ENCODE results near the gene EGR1.

The EGR1 gene
- long read RNA-seq, donor 1, transcript EGR1-201 (2 exons, 3,138 nt), result major isoform, 14 of 14 reads
- long read RNA-seq, donor 1, partial matches to known transcripts, result 0 of 14 reads
- long read RNA-seq, donor 1, other reads (novel, unspliced or antisense), result 0 of 14 reads
- long read RNA-seq, donor 2, transcript EGR1-201 (2 exons, 3,138 nt), result major isoform, 36 of 42 reads
- long read RNA-seq, donor 2, partial matches to known transcripts, result 6 of 42 reads
- long read RNA-seq, donor 2, other reads (novel, unspliced or antisense), result 0 of 42 reads
- long read RNA-seq, donor 3, transcript EGR1-201 (2 exons, 3,138 nt), result major isoform, 13 of 13 reads
- long read RNA-seq, donor 3, partial matches to known transcripts, result 0 of 13 reads
- long read RNA-seq, donor 3, other reads (novel, unspliced or antisense), result 0 of 13 reads
- long read RNA-seq, donor 4, transcript EGR1-201 (2 exons, 3,138 nt), result major isoform, 35 of 158 reads
- long read RNA-seq, donor 4, partial matches to known transcripts, result 123 of 158 reads
- long read RNA-seq, donor 4, other reads (novel, unspliced or antisense), result 0 of 158 reads
- long read RNA-seq, donor 5, transcript EGR1-201 (2 exons, 3,138 nt), result major isoform, 220 of 340 reads
- long read RNA-seq, donor 5, partial matches to known transcripts, result 120 of 340 reads
- long read RNA-seq, donor 5, other reads (novel, unspliced or antisense), result 0 of 340 reads
- long read RNA-seq, donor 6, transcript EGR1-201 (2 exons, 3,138 nt), result major isoform, 274 of 274 reads
- long read RNA-seq, donor 6, partial matches to known transcripts, result 0 of 274 reads
- long read RNA-seq, donor 6, other reads (novel, unspliced or antisense), result 0 of 274 reads
- long read RNA-seq, donor 7, transcript EGR1-201 (2 exons, 3,138 nt), result major isoform, 82 of 82 reads
- long read RNA-seq, donor 7, partial matches to known transcripts, result 0 of 82 reads
- long read RNA-seq, donor 7, other reads (novel, unspliced or antisense), result 0 of 82 reads
- long read RNA-seq, donor 8, transcript EGR1-201 (2 exons, 3,138 nt), result major isoform, 47 of 47 reads
- long read RNA-seq, donor 8, partial matches to known transcripts, result 0 of 47 reads
- long read RNA-seq, donor 8, other reads (novel, unspliced or antisense), result 0 of 47 reads

- no peak for DNase-seq
These were observed at the start of gene EGR1 for GRCh38 chr5:138465261-138466124. EGR1 (plus strand) TSS chr5:138465479; CDS start chr5:138465762, 283 bp downstream.

- DNase-seq, result no peak
These were observed 46.8 kb upstream of the EGR1 start for GRCh38 chr5:138418444-138418843.

DNA sequence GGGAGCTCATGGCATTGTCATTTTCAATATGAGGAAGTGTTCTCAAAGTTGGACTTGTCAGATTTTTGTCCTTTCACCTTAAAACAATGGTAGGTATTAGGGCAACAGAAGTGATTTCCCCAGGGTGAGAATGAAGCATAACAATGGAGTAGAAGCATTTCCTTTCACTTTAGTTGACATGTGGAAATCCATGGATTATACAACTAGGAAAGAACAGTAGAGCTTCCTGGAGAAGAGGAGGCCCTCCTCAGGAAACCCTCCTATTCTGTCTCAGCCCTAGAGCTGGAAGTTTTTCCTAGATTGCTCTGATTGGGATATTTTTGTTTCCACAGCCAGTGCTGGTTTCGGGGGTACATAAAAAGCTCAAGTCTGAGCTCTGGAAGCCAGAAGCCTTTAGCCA is 40.2 kb upstream of the EGR1 start:
- DNase-seq, result no peak

DNA sequence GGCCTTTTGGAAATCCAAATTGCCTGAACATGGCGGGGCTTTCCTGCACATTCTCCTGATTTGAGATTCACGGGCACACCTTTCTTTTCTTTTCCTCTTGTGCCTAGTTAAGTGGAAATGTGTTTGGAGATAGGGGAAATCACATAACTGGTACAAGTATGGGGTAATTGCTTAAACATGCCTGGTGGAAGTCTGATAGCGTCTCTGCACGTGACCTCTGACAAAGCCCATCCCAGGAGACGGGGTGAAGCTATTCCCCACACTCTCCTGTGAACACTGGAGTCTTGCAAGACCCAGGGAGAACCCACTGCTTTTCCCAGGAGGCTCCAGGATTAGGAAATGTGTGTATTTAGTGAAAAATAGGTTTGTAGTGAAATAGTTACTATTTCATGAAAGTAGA is 29.3 kb upstream of the EGR1 start:
- DNase-seq, result no peak

DNA sequence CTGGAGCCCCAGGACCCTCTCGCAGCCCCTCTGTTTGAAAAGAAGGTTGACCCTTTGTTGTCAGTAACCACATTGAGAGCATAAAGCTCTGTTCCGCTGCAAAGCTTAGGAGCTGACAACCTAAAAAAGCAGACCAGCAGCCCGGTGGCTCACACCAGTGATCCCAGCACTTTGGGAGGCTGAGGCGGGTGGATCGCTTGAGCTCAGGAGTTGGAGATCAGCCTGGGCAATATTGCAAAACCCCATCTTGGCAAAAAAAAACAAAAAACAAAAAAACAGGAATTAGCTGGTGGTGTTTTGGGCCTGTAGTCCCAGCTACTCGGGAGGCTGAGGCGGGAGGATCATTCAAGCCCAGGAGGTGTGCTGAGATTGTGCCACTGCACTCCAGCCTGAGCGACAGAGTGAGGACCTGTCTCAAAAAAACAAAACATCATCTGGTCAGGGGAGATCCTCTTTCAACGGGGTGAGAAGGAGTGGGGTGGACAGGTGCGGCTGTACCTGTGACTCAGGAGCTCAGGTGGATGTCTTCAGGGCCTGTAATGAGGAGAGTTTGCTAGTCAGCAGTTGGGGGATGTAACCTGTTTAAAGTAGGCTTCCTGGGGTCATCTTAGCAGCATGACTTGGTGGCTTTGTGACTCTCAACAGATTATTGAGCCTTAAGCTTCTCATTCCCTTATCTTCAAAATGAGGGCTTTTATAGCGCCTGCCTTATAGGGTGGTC is 27.1 kb upstream of the EGR1 start:
- DNase-seq, result peak; percentile 18

- DNase-seq, result peak; percentile 65
These were observed 26.4 kb upstream of the EGR1 start, which contains the start of gene REEP2 for GRCh38 chr5:138438724-138439476. REEP2 (plus strand) TSS chr5:138439057; CDS start chr5:138439209, 152 bp downstream.

DNA sequence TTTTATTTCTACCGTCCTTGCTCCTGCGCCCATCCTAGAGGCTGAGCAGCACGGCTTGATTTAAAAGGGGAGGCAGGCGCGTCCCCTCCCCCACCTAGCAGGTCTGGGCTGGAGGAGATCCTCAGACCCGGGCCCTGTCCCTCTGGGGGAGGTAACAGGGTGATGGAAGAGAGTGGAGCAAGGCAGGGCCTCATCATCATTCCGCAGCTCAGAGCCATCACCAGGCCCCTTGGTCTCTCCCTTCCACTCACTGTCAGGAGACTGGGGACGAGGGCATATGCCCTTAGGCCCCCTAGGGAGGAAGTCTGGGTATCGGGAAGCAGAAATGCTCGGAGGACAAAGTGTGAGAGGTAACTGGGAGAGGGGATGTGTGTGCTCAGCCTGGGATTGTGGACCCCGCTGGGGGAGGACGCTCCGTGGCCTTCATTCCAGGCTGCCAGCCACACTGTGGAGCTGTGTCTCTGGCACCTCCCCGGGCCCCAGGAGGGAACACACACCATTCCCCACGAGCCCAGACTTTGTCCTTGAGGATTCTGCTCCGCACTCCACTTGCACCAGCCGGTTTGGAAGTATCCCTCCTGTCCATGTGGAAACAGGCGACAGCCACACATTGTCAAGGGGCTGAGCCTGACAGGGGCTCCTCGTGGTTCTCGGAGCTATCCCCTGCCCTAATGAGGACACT is 25.7 kb upstream of the EGR1 start:
- peak; percentile 64 for DNase-seq

DNA sequence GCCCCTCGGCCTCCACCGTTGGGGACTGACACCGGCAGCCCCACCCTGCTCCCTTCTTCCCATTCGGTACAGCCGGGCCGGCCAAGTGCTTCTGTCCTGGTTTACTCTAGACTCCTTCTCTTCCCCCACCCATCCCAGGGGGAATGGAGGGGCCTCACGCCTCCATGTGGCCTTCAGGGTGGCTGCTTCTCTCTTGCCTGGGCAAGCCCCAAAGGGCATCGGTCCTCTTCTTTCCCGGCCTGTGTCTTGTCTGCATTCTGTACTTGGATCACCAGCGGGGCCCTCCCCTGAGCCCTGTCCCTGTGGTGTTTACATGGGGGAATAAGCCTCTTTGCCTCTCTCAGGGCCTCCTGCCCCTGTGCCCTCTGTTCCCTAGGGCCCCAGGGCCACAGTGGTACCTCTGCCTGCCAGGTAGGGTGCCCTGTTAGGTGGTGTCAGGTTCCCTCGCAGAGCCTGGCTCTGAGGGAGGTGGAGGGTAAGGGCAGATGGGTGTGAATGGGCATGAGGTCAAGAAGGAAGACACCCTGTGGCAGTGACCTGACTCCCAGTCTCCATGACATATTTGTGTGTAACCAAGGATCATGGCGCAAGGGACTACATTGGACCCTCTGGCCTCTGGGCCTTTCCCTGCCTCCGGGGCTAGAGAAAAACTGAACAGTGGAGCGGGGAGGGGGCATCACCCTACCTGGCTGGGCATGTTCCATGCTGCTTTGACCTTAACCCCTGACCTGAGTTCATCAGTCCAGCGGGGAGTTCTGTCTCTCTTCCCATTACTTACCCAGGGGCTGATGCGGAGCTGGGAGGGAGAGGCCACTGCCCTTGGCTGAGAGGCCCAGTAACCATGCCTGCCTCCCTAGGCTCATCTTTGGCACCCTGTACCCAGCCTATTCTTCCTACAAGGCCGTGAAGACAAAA is 24.9 kb upstream of the EGR1 start:
- no peak for DNase-seq

- DNase-seq, result no peak
These were observed 24.1 kb upstream of the EGR1 start for GRCh38 chr5:138441221-138441620.

GRCh38 chr5:138444078-138444773 is 21.1 kb upstream of the EGR1 start:
- DNase-seq, result no peak

GRCh38 chr5:138444774-138445546 is 20.3 kb upstream of the EGR1 start:
- no peak for DNase-seq

DNA sequence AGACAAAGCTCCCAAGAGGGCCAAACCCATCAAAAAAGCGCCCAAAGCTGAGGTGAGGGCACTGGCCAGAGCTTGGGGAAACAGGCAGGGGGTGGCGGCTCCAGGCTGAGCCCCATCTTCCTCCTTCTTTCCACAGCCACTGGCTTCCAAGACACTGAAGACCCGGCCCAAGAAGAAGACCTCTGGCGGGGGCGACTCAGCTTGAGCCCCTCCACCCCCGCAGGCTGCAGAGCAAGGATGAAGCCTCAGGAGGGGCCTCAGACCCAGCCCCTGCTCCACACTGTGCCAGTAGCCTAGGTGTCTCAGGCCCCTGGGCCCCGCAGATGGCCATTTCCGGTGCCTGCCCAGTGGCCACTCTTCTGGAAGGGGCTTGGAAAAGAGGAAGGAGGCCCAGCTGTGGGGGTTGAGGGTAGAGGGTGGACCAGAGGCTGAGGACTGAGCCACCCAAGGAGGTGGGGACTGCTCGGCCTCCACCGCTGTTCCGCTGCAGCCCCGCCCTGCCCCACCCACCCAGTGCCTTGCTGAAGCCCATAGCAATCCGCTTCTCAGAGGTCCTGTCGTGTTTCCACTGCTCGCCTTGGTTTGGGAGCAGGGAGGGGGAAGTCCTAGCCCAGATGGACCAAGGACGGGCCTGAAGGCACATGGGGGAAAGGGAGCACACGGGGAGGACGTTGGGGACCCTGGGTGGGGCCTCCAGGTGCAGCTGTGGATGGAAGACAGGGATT is 19.6 kb upstream of the EGR1 start:
- DNase-seq, result no peak

- DNase-seq, result no peak
These were observed 17.2 kb upstream of the EGR1 start for GRCh38 chr5:138448070-138448469.

DNA sequence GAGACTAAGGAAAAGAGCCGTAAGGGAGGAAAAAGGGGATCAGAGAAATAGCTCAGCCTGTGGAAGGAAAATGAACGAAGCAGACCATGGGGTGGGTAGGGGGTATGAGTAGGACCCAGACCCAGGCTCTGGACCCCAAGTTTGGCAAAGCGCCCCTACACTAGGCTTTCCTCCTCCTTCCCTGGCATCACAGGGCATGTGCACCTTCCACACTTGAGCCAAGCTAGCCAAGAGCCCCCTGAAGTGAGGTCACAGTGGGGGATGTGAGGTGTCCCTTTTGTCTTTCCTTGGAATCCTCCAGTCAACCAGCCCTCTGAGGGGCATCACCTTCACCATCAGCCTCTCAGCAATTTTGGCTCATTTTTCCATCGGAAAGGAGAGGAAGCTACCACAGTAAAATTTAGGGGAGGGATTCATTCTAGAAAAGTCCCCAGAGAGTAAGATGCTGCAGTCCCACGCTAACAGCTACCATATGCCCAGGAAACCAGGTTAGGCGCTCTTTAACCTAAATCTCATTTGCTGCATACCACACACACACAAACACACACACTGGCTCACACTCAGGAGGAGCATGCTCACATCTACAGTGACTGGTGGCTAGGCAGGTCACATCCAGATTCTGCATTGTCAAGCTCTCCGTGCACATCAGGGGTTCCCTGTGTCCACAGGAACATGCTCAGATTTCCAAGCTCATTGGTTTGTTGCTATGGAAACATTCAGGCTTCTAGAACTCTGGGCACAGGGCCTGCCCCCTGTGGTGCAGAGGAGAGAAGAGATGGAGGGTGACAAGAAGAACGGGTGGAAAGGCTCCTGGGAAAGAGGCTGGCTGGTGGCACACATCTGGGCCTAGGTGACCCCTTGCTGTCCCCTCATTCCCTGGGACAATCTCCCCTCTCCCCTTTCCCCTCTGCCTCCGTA is 16.5 kb upstream of the EGR1 start:
- no peak for DNase-seq

All from right kidney (tissue), 9 donors.